ENCODE data around the gene SCRN1. TPM values are rescaled to one million over a fixed set of nuclear protein-coding genes. Genes with fewer than 3 reads are reported as not detected.

The SCRN1 gene
- total RNA-seq = 76.3 and 76.5 TPM in 2 replicates

GRCh38 chr7:29989257-29989995 lies at the start of gene SCRN1:
TSS of gene SCRN1 (minus strand) at chr7:29989801. CDS start at chr7:29969067, 20,734 bp downstream.

GRCh38 chr7:30028216-30028748 lies 38.7 kb upstream of the SCRN1 start, which contains the start of gene PLEKHA8:
TSS of gene PLEKHA8 (plus strand) at chr7:30028412. CDS start at chr7:30028763, 351 bp downstream.

GRCh38 chr7:30026229-30027064 lies 36.8 kb upstream of the SCRN1 start, which contains the start of gene FKBP14:
TSS of gene FKBP14 (minus strand) at chr7:30026702. CDS start at chr7:30026508, 194 bp downstream.

Other genes with a start within 250 kb of the SCRN1 start
- gene WIPF3, start 183.3 kb downstream of the SCRN1 start, total RNA-seq = not detected in 2 replicates
- gene FKBP14, start 36.9 kb upstream of the SCRN1 start, total RNA-seq = 19.6 and 25.6 TPM in 2 replicates
- gene PLEKHA8, start 38.6 kb upstream of the SCRN1 start, total RNA-seq = 7.5 and 9.8 TPM in 2 replicates
- 4.3 and 8.8 TPM in 2 replicates for gene MTURN, start 145.2 kb upstream of the SCRN1 start, total RNA-seq

All from epithelial cell of alveolus of lung (primary cell).